K562 (cell line): ENCODE results near the gene MAGI2. TPM values are rescaled to one million over a fixed set of nuclear protein-coding genes. Genes with fewer than 3 reads are reported as not detected.
A peak's percentile ranks its signal among the peaks of the same experiment; 100 is the strongest.

ENCODE experiments used
- ATAC-seq: fragments of 200-7000 bp; cut with Tn5 transposase; 3 replicates; pipeline ENCODE4 v1.9.1; 2020; ENCODE audit warnings: moderate library complexity
- Bru-seq: library from RNA; stranded (reverse); fragments of 400-500 nt; gene quantifications from one replicate; lab custom pipeline; 2021; lab: Mats Ljungman, UMichigan
- BruChase-seq, 2 experiments: library from RNA; stranded (reverse); fragments of 400-500 nt; gene quantifications; one replicate each; lab custom pipeline; 2021; lab: Mats Ljungman, UMichigan
- BruUV-seq: library from RNA; stranded (reverse); fragments of 400-500 nt; replicated peaks from 2 replicates; lab custom pipeline; 2021; lab: Mats Ljungman, UMichigan
- CTCF ChIA-PET: fragments of 300-600 bp; formaldehyde crosslinking; extraction: SDS; loops from one replicate; lab custom pipeline; 2021; ENCODE audit warnings: low intra/inter-chr PET ratio; lab: Yijun Ruan, JAX
- POLR2A ChIA-PET: fragments of 300-600, 350-650 bp; sonication (Branson Sonifier 250); formaldehyde crosslinking; extraction: SDS; loops from one replicate; lab custom pipeline; 2021; ENCODE audit warnings: antibody characterized with exemption, inconsistent platforms; lab: Yijun Ruan, JAX
- DNase-seq, 4 experiments: peaks; one replicate each; pipeline versions ENCODE4 v3.0.0 to v3.0.0-alpha.2; 2011 to 2018; ENCODE audit warnings: low spot score in 3 of 4, mixed read lengths in 3 of 4; ENCODE audit errors: extremely low read depth in 1 of 4
- FAIRE-seq: peaks from 2 replicates; lab custom pipeline; 2011; peaks lifted over from hg19 to GRCh38; lab: Jason Lieb, UNC
- H2AFZ ChIP-seq: 2 replicates; pipeline ENCODE4 v1.6.0; 2011; ENCODE audit warnings: low read depth, low read length, control low read depth, inconsistent platforms
- H3K27ac ChIP-seq: fragments of 200-600 bp; 3 replicates; pipeline ENCODE4 v1.8.0; 2011; ENCODE audit warnings: low read depth, mild to moderate bottlenecking, control low read depth, inconsistent platforms, low read length, moderate library complexity, mixed read lengths; ENCODE audit errors: extremely low read depth
- H3K27me3 ChIP-seq, 2 experiments: fragments of 300-600 bp in 1 of 2; 2 replicates in 1 of 2; 3 replicates in 1 of 2; pipeline versions ENCODE4 v1.6.0 to v1.8.0; 2011; ENCODE audit warnings: inconsistent platforms in 2 of 2, low read length in 2 of 2, mild to moderate bottlenecking in 1 of 2, mixed read lengths in 1 of 2, moderate library complexity in 1 of 2; ENCODE audit not compliant: control insufficient read depth in 2 of 2, insufficient read depth in 2 of 2
- H3K36me3 ChIP-seq: fragments of 300-600 bp; 3 replicates; pipeline ENCODE4 v1.8.0; 2011; ENCODE audit warnings: mild to moderate bottlenecking, low read length, inconsistent platforms; ENCODE audit not compliant: control insufficient read depth, insufficient read depth
- H3K4me1 ChIP-seq, 2 experiments: fragments of 200-600 bp in 1 of 2; replicated peaks in 1 of 2; 2 replicates in 1 of 2; 3 replicates in 1 of 2; pipeline versions ENCODE4 v1.5.1 to v1.8.0; 2011; ENCODE audit warnings: inconsistent platforms in 2 of 2, low read length in 2 of 2, mild to moderate bottlenecking in 1 of 2, mixed read lengths in 1 of 2, moderate library complexity in 1 of 2; ENCODE audit not compliant: control insufficient read depth in 2 of 2, insufficient read depth in 2 of 2
- H3K4me2 ChIP-seq: 2 replicates; pipeline ENCODE4 v1.6.1; 2011; ENCODE audit warnings: low read length, control low read depth, inconsistent platforms, mixed read lengths; ENCODE audit not compliant: insufficient read depth
- H3K4me3 ChIP-seq: fragments of 200-600 bp; sonication (generic), shearing (Covaris generic); 2 replicates; pipeline ENCODE4 v1.5.1; 2016; ENCODE audit warnings: control low read depth, inconsistent platforms
- H3K79me2 ChIP-seq: fragments of 200-600 bp; 3 replicates; pipeline ENCODE4 v1.8.0; 2011; ENCODE audit warnings: low read length, inconsistent platforms; ENCODE audit not compliant: control insufficient read depth, insufficient read depth
- H3K9ac ChIP-seq, 2 experiments: 2 replicates each; pipeline versions ENCODE4 v1.6.0 to v1.6.1; 2011; ENCODE audit warnings: low read depth in 2 of 2, low read length in 2 of 2, control low read depth in 1 of 2, inconsistent platforms in 1 of 2, mild to moderate bottlenecking in 1 of 2, mixed read lengths in 1 of 2; ENCODE audit not compliant: insufficient read depth in 1 of 2
- H3K9me1 ChIP-seq: one replicate; pipeline ENCODE4 v1.6.0; 2011; ENCODE audit warnings: inconsistent platforms, mild to moderate bottlenecking, low read length, moderate library complexity; ENCODE audit not compliant: control insufficient read depth, insufficient read depth
- H3K9me3 ChIP-seq: replicated peaks from 2 replicates; pipeline ENCODE4 v1.5.1; 2011; ENCODE audit warnings: low read depth, low read length, inconsistent platforms; ENCODE audit not compliant: control insufficient read depth, insufficient read depth
- H4K20me1 ChIP-seq: replicated peaks from 2 replicates; pipeline ENCODE4 v1.6.1; 2011; ENCODE audit warnings: low read length, inconsistent platforms, mixed read lengths; ENCODE audit not compliant: control insufficient read depth, insufficient read depth
- ARID4B ChIP-seq: sonication (generic); formaldehyde crosslinking; IDR thresholded peaks from 2 replicates; pipeline ENCODE4 v1.8.0; 2022; ENCODE audit warnings: mild to moderate bottlenecking, missing genetic modification reagents
- EZH2 ChIP-seq: IDR thresholded peaks from 2 replicates; pipeline ENCODE4 v1.6.1; 2012; ENCODE audit warnings: low read depth, mild to moderate bottlenecking, inconsistent platforms, low read length, borderline replicate concordance
- NCOA2 ChIP-seq, 2 experiments: fragments of 450-650 bp; IDR thresholded peaks; 2 replicates each; pipeline ENCODE4 v1.6.1; 2018; ENCODE audit warnings: mild to moderate bottlenecking in 2 of 2, moderate library complexity in 1 of 2; ENCODE audit not compliant: partially characterized antibody in 2 of 2
- WGBS: fragments of 100-300 bp; shearing (Covaris generic); methylation state at CpG from one replicate; pipeline ENCODE4 v1.1.6; 2016; ENCODE audit warnings: low coverage, mixed read lengths; ENCODE audit not compliant: insufficient coverage; ENCODE audit errors: missing lambda C conversion rate; 5-methylcytosine and 5-hydroxymethylcytosine counted together
- in situ Hi-C: fragments of 300-500 bp; cut with MboI; formaldehyde crosslinking; loops from 4 replicates; pipeline ENCODE4 v1.15.0; 2018; ENCODE audit warnings: inconsistent platforms, mixed read lengths
- intact Hi-C: fragments of 100-400 bp; cut with micrococcal nuclease; formaldehyde crosslinking; loops from 2 replicates; pipeline ENCODE4 v1.14.2; 2022
- long read RNA-seq, 3 experiments: library from polyadenylated mRNA in 2 of 3; library from RNA in 1 of 3; unstranded in 2 of 3; stranded (forward) in 1 of 3; transcript quantifications; one replicate each; pipeline ENCODE4 v2.0.0, GENCODE V29; 2019 to 2022
- polyA minus RNA-seq, 3 experiments: library from RNA; depleted of rRNA, polyadenylated mRNA; stranded (reverse); fragments of >200 nt; gene quantifications; 2 replicates each; pipeline ENCODE4 v1.2.3, GENCODE V29; 2011
- polyA plus RNA-seq, 8 experiments: library from polyadenylated mRNA; depleted of rRNA in 4 of 8; stranded (reverse) in 5 of 8; unstranded in 3 of 8; fragments of >200 nt; fragmentation: Nextera tagmentation in 2 of 8; fragmentation: Illumina TruSeq in 1 of 8; extraction: Ambion mirVana in 2 of 8; extraction: Trizol in 1 of 8; gene quantifications; 2 replicates each; pipeline versions ENCODE4 v1.2.1 to v1.2.3, GENCODE V29; 2011 to 2014; ENCODE audit warnings: inconsistent platforms in 1 of 8, missing spikeins in 1 of 8
- total RNA-seq, 7 experiments: library from RNA; depleted of rRNA in 6 of 7; stranded (reverse); fragments of >200 nt in 6 of 7; fragmentation: Illumina TruSeq in 2 of 7; extraction: Trizol in 2 of 7; gene quantifications; 2 replicates each; pipeline versions ENCODE4 v1.2.1 to v1.2.3, GENCODE V29; 2011 to 2021; ENCODE audit warnings: low replicate concordance in 1 of 7

The MAGI2 gene
- total RNA-seq (2011; cell fraction: chromatin; rRNA removed; ENCODE audit: low replicate concordance) = 0.46 and 0.53 TPM in 2 replicates
- 0.33 and 0.39 TPM in 2 replicates for total RNA-seq (2011; cell fraction: nucleolus; rRNA removed)
- 0.81 and 0.92 TPM in 2 replicates for total RNA-seq (2011; cell fraction: nucleoplasm; rRNA removed)
- total RNA-seq (2014; rRNA removed) (0.68 and 1.0 TPM in 2 replicates), total RNA-seq (2014; rRNA removed; fragmentation: Illumina TruSeq; extraction: Trizol) (0.83 and 0.91 TPM in 2 replicates), total RNA-seq (2015; rRNA removed; fragmentation: Illumina TruSeq; extraction: Trizol) (0.69 and 0.75 TPM in 2 replicates), total RNA-seq (2021) (0.94 and 1.1 TPM in 2 replicates), polyA plus RNA-seq (2011; rRNA removed) (0.57 and 0.70 TPM in 2 replicates), polyA plus RNA-seq (2014; fragmentation: Illumina TruSeq; extraction: Trizol) (0.84 and 0.89 TPM in 2 replicates), polyA plus RNA-seq (2014; fragmentation: Nextera tagmentation; extraction: Ambion mirVana) (under 1 TPM; 0.27 to 0.37 TPM), polyA plus RNA-seq (2014; rRNA removed) (1.2 and 1.4 TPM in 2 replicates), polyA minus RNA-seq (2011; rRNA and poly(A)+ RNA removed) (0.39 and 0.48 TPM in 2 replicates), Bru-seq, nascent RNA (percentile 10 among the genes with signal in this experiment), BruChase-seq, experiment 1, labeled RNA remaining after a 2-hour chase (percentile 5 among the genes with signal in this experiment), BruChase-seq, experiment 2, labeled RNA remaining after a 6-hour chase (percentile 6 among the genes with signal in this experiment)
- 0.19 and 0.27 TPM in 2 replicates for polyA plus RNA-seq (2011; cell fraction: cytosol; rRNA removed)
- polyA plus RNA-seq (2011; cell fraction: nucleus; rRNA removed) = 0.67 and 0.73 TPM in 2 replicates
- polyA plus RNA-seq (2012) = 0.83 and 1.8 TPM in 2 replicates
- 0.18 and 0.19 TPM in 2 replicates for polyA minus RNA-seq (2011; cell fraction: cytosol; rRNA and poly(A)+ RNA removed)
- 0.40 and 0.67 TPM in 2 replicates for polyA minus RNA-seq (2011; cell fraction: nucleus; rRNA and poly(A)+ RNA removed)
- long read RNA-seq, experiment 1, partial matches to known transcripts = 0 of 6 reads
- long read RNA-seq, experiment 1, other reads (novel, unspliced or antisense) = 6 of 6 reads
- long read RNA-seq, experiment 2, partial matches to known transcripts = 0 of 2 reads
- long read RNA-seq, experiment 2, other reads (novel, unspliced or antisense) = 2 of 2 reads
- long read RNA-seq, experiment 3 = 0 reads

GRCh38 chr7:79453558-79454360, at the start of gene MAGI2:
Gene MAGI2, minus strand, starts transcription at chr7:79453667. Its CDS starts 347 bp downstream, at chr7:79453320.
- Histone ChIP-seq H3K79me2 (no peaks in the 10 kb centered on the region), H3K9ac (no peak within 1 kb of the TSS), H3K4me2 (no peak within 1 kb of the TSS), H3K9me1 (no peaks in the 10 kb centered on the region), H3K27ac (no peak within 1 kb of the TSS), H3K36me3 (no peaks in the 10 kb centered on the region), H4K20me1 (no peaks in the 10 kb centered on the region), H3K4me1 (no peaks in the 10 kb centered on the region), H2AFZ (no peak within 1 kb of the TSS), H3K27me3 (no peaks in the 10 kb centered on the region), H3K9me3 (0 out of 2 replicates have a peak, but pooled peaks cover 2% of the 10 kb centered on the region), H3K4me3 (no peak within 1 kb of the TSS)
- intact Hi-C loops = no loop called here
- POLR2A ChIA-PET = no interaction called here
- TF ChIP-seq EZH2 (no peak), NCOA2 (IDR thresholded peaks at IDR 0.05; ENCODE audit: partially characterized antibody in 2 of 2) (no peak), ARID4B (CRISPR knock-in tag) (no peak)
- in situ Hi-C loops = no loop called here
- WGBS = 2% methylated on average over 35 of the region's 67 CpGs
- BruUV-seq = no TSS peak
- DNase-seq = no peak
- CTCF ChIA-PET = no interaction called here
- no peak for ATAC-seq
- no peak for FAIRE-seq
